Measurements from ENCODE around the gene PCDH17.

- TF ChIP-seq ZNF317 (CRISPR knock-in tag; IDR thresholded peaks at IDR 0.05; ENCODE audit: borderline replicate concordance, low read depth): no peak
- TF ChIP-seq MXD4 (CRISPR knock-in tag; IDR thresholded peaks at IDR 0.05; ENCODE audit: borderline replicate concordance): no peak
- no peak for TF ChIP-seq CTCF (IDR thresholded peaks at IDR 0.05)
- no peak for TF ChIP-seq IRF1 (CRISPR knock-in tag; IDR thresholded peaks at IDR 0.05)
- TF ChIP-seq ETV6 (CRISPR knock-in tag; IDR thresholded peaks at IDR 0.05): no peak
- no peak for TF ChIP-seq MLX (CRISPR knock-in tag; IDR thresholded peaks at IDR 0.05)
- no peak for TF ChIP-seq ZNF423 (CRISPR knock-in tag; IDR thresholded peaks at IDR 0.05)
- TF ChIP-seq FOXP4 (CRISPR knock-in tag; IDR thresholded peaks at IDR 0.05): no peak
- no peak for TF ChIP-seq MAX (CRISPR knock-in tag; IDR thresholded peaks at IDR 0.05)
- TF ChIP-seq ATF1 (CRISPR knock-in tag; IDR thresholded peaks at IDR 0.05): no peak
These were observed 116.6 kb downstream of the PCDH17 start for GRCh38 chr13:57748096-57748495.

All from WTC11 (cell line).